Dermis blood vessel endothelial cell (primary cell): ENCODE results near the gene PPRC1. TPM values are rescaled to one million over a fixed set of nuclear protein-coding genes. Genes with fewer than 3 reads are reported as not detected.

ENCODE experiments used
- DNase-seq: peaks from one replicate; pipeline ENCODE4 v3.0.0; 2010
- total RNA-seq: library from RNA; depleted of rRNA; stranded (reverse); fragments of >200 nt; gene quantifications from 2 replicates; pipeline ENCODE4 v1.2.3, GENCODE V29; 2014

PPRC1 gene
- total RNA-seq, 1 donor from 2014 or later = 15.3 TPM

DNA sequence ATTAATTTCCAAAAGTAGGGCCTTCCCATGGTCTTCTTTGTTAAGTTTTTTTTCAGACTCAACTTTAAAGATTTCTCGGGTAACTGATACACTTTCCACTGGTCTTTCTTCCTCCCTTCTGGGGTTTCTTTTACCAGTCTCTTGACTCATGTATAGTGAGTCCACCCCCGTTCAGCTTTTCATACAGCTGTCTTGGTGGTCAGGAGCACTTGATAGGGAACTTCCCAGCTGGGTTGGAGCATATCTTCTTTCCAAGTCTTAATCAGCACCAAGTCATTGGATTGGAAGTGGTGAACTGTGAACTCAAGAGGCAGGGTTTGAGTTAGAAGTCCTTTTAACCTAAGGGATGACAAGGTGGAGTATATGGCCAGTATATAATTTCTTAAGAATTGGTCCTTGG, 64.1 kb downstream of the PPRC1 start:
- DNase-seq = no peak

DNA sequence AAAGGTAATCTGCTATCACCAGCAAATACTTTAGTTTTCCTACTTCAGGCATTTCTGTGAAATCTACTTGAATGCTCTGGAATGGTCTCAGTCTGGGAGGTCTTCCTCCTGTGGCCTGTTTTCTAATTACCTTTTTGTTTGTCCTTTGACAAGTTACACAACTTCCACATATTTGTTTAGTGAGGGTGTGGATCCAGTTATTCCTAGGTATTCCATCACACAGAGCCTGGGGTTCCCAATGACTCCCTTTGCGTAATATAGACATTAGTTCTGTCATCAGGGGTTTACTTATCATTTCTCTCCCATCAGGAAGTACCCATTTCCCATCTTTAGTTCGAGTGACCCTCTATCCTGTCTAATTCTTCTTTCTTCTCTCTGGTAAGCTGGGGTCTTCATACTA, 65.2 kb downstream of the PPRC1 start:
- DNase-seq = no peak

Other genes starting within 250 kb of the PPRC1 start
- 9.0 and 9.4 TPM in 2 replicates for gene ARMH3, start 76.9 kb upstream of the PPRC1 start, total RNA-seq
- gene HPS6, start 67.7 kb upstream of the PPRC1 start, total RNA-seq = 49.0 and 53.6 TPM in 2 replicates
- gene LDB1, start 12.7 kb upstream of the PPRC1 start, total RNA-seq = 49.6 and 52.1 TPM in 2 replicates
- 29.6 and 38.9 TPM in 2 replicates for gene NOLC1, start 19.3 kb downstream of the PPRC1 start, total RNA-seq
- gene ELOVL3, start 93.3 kb downstream of the PPRC1 start, total RNA-seq = not detected in 2 replicates
- gene PITX3, start 108.5 kb downstream of the PPRC1 start, total RNA-seq = not detected in 2 replicates
- 17.5 and 40.3 TPM in 2 replicates for gene GBF1, start 112.5 kb downstream of the PPRC1 start, total RNA-seq